A549 (cell line): Measurements from ENCODE around the gene C1orf35. TPM values are rescaled to one million over a fixed set of nuclear protein-coding genes. Genes with fewer than 3 reads are reported as not detected.
A peak's percentile ranks its signal among the peaks of the same experiment; 100 is the strongest.

Experiments
- ATAC-seq, 2 experiments: fragments of 200-7000 bp in 1 of 2; fragments of >200 bp in 1 of 2; cut with Nextera tagmentation in 1 of 2; cut with Tn5 transposase in 1 of 2; 3 replicates each; pipeline versions ENCODE4 v1.8.0 to v1.9.1; 2018 to 2020; ENCODE audit warnings: mild to moderate bottlenecking in 1 of 2, moderate library complexity in 1 of 2
- CTCF ChIA-PET: fragments of 300-600 bp; sonication (Branson Sonifier 250); formaldehyde crosslinking; extraction: SDS; loops from one replicate; lab custom pipeline; 2021; ENCODE audit warnings: antibody characterized with exemption, inconsistent platforms; lab: Yijun Ruan, JAX
- POLR2A ChIA-PET: fragments of 350-600 bp; formaldehyde crosslinking; extraction: SDS; loops from one replicate; lab custom pipeline; 2021; ENCODE audit warnings: antibody characterized with exemption, inconsistent platforms; lab: Yijun Ruan, JAX
- DNase-seq, 2 experiments: peaks; one replicate each; pipeline versions ENCODE4 v3.0.0 to v3.0.0-alpha.2; 2011 to 2016; ENCODE audit warnings: low read depth in 1 of 2, low spot score in 1 of 2
- FAIRE-seq: peaks from 2 replicates; lab custom pipeline; 2011; peaks lifted over from hg19 to GRCh38; lab: Jason Lieb, UNC
- H3K27ac ChIP-seq, 2 experiments: fragments of >200 bp; sonication (Bioruptor Twin); formaldehyde crosslinking; 3 replicates each; pipeline ENCODE4 v1.5.1; 2016 to 2017
- H3K4me1 ChIP-seq: fragments of >200 bp; sonication (Bioruptor Twin); formaldehyde crosslinking; 3 replicates; pipeline ENCODE4 v1.6.1; 2016
- H3K4me2 ChIP-seq: fragments of >200 bp; sonication (Bioruptor Twin); formaldehyde crosslinking; 3 replicates; pipeline ENCODE4 v1.6.1; 2016
- H3K4me3 ChIP-seq: fragments of >200 bp; sonication (Bioruptor Twin); formaldehyde crosslinking; 3 replicates; pipeline ENCODE4 v1.5.1; 2016
- H3K9me3 ChIP-seq: fragments of >200 bp; sonication (Bioruptor Twin); formaldehyde crosslinking; 3 replicates; pipeline ENCODE4 v1.6.1; 2016
- BCL3 ChIP-seq: fragments of >200 bp; sonication (Bioruptor Twin); formaldehyde crosslinking; IDR thresholded peaks from 3 replicates; pipeline ENCODE4 v1.6.1; 2016
- BHLHE40 ChIP-seq: IDR thresholded peaks from 2 replicates; pipeline ENCODE4 v1.6.1; 2012; ENCODE audit warnings: low read depth, low read length, inconsistent platforms
- CBX2 ChIP-seq: fragments of 200-600 bp; sonication (generic); IDR thresholded peaks from 2 replicates; pipeline ENCODE4 v1.6.1; 2016; ENCODE audit warnings: low read depth, mild to moderate bottlenecking, borderline replicate concordance
- CEBPB ChIP-seq, 2 experiments: fragments of >200 bp in 1 of 2; sonication (Bioruptor Twin) in 1 of 2; formaldehyde crosslinking in 1 of 2; IDR thresholded peaks; 2 replicates each; pipeline ENCODE4 v1.6.1; 2012 to 2016
- CHD2 ChIP-seq: fragments of 150-350 bp; IDR thresholded peaks from 2 replicates; pipeline ENCODE4 v1.6.1; 2014; ENCODE audit warnings: low read length; ENCODE audit not compliant: partially characterized antibody
- E2F6 ChIP-seq: IDR thresholded peaks from 2 replicates; pipeline ENCODE4 v1.6.1; 2012; ENCODE audit warnings: low read depth, borderline replicate concordance
- EHMT2 ChIP-seq: fragments of 200-600 bp; sonication (generic); IDR thresholded peaks from 2 replicates; pipeline ENCODE4 v1.6.1; 2016; ENCODE audit warnings: antibody characterized with exemption, low read depth, mild to moderate bottlenecking, moderate library complexity
- ESRRA ChIP-seq: fragments of 150-350 bp; IDR thresholded peaks from 2 replicates; pipeline ENCODE4 v1.6.1; 2014; ENCODE audit warnings: mild to moderate bottlenecking, low read length, borderline replicate concordance
- FOSL2 ChIP-seq, 2 experiments: fragments of 450-650 bp in 1 of 2; fragments of >200 bp in 1 of 2; sonication (Bioruptor Twin) in 1 of 2; formaldehyde crosslinking; IDR thresholded peaks; 2 replicates each; pipeline versions ENCODE4 v1.5.0 to v1.6.1; 2016 to 2020; ENCODE audit warnings: mild to moderate bottlenecking in 1 of 2, moderate library complexity in 1 of 2
- FOXS1 ChIP-seq: fragments of 250-450 bp; sonication (Bioruptor Pico); IDR thresholded peaks from 2 replicates; pipeline ENCODE4 v1.5.0; 2020; ENCODE audit warnings: mild to moderate bottlenecking, moderate library complexity
- HDAC2 ChIP-seq: fragments of 200-600 bp; sonication (generic); IDR thresholded peaks from 2 replicates; pipeline ENCODE4 v1.6.1; 2016
- HES2 ChIP-seq: fragments of >200 bp; sonication (Bioruptor Twin); formaldehyde crosslinking; IDR thresholded peaks from 2 replicates; pipeline ENCODE4 v1.6.1; 2016
- HEYL ChIP-seq: fragments of 250-450 bp; sonication (Bioruptor Pico); IDR thresholded peaks from 2 replicates; pipeline ENCODE4 v1.8.0; 2021; ENCODE audit warnings: mild to moderate bottlenecking, moderate library complexity
- JUNB ChIP-seq: fragments of >200 bp; sonication (Bioruptor Twin); formaldehyde crosslinking; IDR thresholded peaks from 2 replicates; pipeline ENCODE4 v1.6.1; 2016
- KDM1A ChIP-seq: fragments of 200-600 bp; sonication (generic); IDR thresholded peaks from 2 replicates; pipeline ENCODE4 v1.6.1; 2016; ENCODE audit warnings: low read depth, mild to moderate bottlenecking
- KDM5A ChIP-seq: fragments of 200-600 bp; sonication (generic); IDR thresholded peaks from 2 replicates; pipeline ENCODE4 v1.6.1; 2016; ENCODE audit warnings: antibody characterized with exemption, mild to moderate bottlenecking
- MAFK ChIP-seq: fragments of 450-650 bp; IDR thresholded peaks from 2 replicates; pipeline ENCODE4 v1.6.1; 2014; ENCODE audit not compliant: partially characterized antibody
- MAZ ChIP-seq: fragments of 150-350 bp; IDR thresholded peaks from 2 replicates; pipeline ENCODE4 v1.6.1; 2014; ENCODE audit warnings: antibody characterized with exemption, low read depth, low read length, borderline replicate concordance
- NFE2L2 ChIP-seq: fragments of 150-350 bp; conservative IDR thresholded peaks from 2 replicates; pipeline ENCODE4 v1.6.1; 2014; ENCODE audit warnings: low read length
- PBX3 ChIP-seq: IDR thresholded peaks from 2 replicates; pipeline ENCODE4 v1.6.1; 2012
- RCOR1 ChIP-seq: fragments of 150-350 bp; IDR thresholded peaks from 2 replicates; pipeline ENCODE4 v1.6.1; 2014; ENCODE audit warnings: antibody characterized with exemption, low read length, low read depth
- RFX5 ChIP-seq: fragments of 450-650 bp; IDR thresholded peaks from 2 replicates; pipeline ENCODE4 v1.7.1; 2014; ENCODE audit warnings: antibody characterized with exemption, mild to moderate bottlenecking, moderate library complexity
- SREBF2 ChIP-seq: fragments of 450-650 bp; IDR thresholded peaks from 2 replicates; pipeline ENCODE4 v1.6.1; 2014; ENCODE audit warnings: mild to moderate bottlenecking, moderate library complexity
- TP53 ChIP-seq: fragments of 250-450 bp; sonication (Bioruptor Pico); IDR thresholded peaks from 2 replicates; pipeline ENCODE4 v1.5.0; 2021; ENCODE audit warnings: mild to moderate bottlenecking, moderate library complexity
- ZFP36 ChIP-seq: fragments of 450-650 bp; IDR thresholded peaks from 2 replicates; pipeline ENCODE4 v1.6.1; 2014; ENCODE audit warnings: borderline replicate concordance; ENCODE audit not compliant: partially characterized antibody
- ZNF302 ChIP-seq: fragments of 250-450 bp; sonication (Bioruptor Pico); IDR thresholded peaks from 2 replicates; pipeline ENCODE4 v1.9.0; 2021; ENCODE audit warnings: inconsistent platforms, mild to moderate bottlenecking, moderate library complexity
- ZSCAN20 ChIP-seq: fragments of 250-450 bp; sonication (Bioruptor Pico); IDR thresholded peaks from 2 replicates; pipeline ENCODE4 v1.8.0; 2022; ENCODE audit warnings: mild to moderate bottlenecking, moderate library complexity
- WGBS: methylation state at CpG from one replicate; pipeline ENCODE4 v1.1.6; 2017; ENCODE audit errors: missing lambda C conversion rate; 5-methylcytosine and 5-hydroxymethylcytosine counted together
- polyA plus RNA-seq, 4 experiments: library from polyadenylated mRNA; depleted of rRNA in 3 of 4; stranded (reverse); fragments of >200 nt; fragmentation: RNase III in 1 of 4; extraction: RNeasy Plus Mini Kit Qiagen cat#74134 plus additional on column Dnase treatment in 1 of 4; gene quantifications; 2 replicates in 3 of 4; 3 replicates in 1 of 4; pipeline ENCODE4 v1.2.3, GENCODE V29; 2011 to 2017
- TF ChIP-seq, protein P1 (sequence below): IDR thresholded peaks from 2 replicates; pipeline ENCODE4 v1.6.1; 2012

The C1orf35 gene
- polyA plus RNA-seq, 2 of the 4 experiments (the other 2 are of a cell fraction), result 9.8 to 28.9 TPM

DNA sequence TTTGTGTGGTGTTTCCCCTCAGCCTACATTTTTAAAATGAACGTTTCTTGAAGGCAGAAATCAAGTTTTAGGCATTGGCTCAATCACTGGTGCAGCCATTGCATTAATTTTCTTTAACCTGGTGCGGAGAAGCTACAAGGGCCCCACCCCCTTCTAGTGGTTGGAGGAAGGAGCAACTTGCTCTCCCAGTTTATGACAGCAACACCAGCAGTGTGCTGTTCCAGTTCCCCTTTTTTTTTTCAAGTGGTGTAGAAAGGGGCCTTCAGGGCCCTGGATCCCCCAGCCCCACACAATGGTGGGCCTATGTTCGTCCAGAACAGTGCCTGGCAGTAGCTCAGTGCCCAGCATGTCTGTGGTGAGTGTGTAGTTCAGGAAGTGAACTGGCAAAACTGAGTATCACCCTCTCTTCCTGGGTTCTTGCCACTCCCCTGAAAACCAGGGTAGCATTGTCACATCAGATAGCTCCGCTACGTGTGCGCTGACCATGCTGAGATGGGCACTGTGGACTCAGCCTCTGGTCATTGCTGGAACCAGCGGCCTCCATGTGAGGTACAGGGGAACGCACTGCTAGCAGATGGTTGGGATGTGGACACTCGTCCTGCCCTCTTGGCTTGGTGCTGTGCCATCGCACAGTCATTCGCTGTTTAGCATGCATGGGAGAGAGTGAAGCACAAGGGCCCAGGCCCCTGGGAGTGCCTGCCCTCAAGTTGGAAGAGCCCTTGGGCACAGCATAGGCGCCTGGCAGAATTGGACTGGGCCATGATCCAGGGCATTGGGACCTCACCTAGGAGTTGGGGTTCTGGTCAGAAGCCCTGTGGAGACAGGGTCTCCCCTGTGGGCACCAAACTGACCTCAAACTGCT, 13.4 kb downstream of the C1orf35 start:
- WGBS, result 90% methylated on average over 12 of the region's 12 CpGs
- Histone ChIP-seq H3K4me2 (no peak overlapping the region), H3K4me1 (peaks cover 58% of the 10 kb centered on the region)

DNA sequence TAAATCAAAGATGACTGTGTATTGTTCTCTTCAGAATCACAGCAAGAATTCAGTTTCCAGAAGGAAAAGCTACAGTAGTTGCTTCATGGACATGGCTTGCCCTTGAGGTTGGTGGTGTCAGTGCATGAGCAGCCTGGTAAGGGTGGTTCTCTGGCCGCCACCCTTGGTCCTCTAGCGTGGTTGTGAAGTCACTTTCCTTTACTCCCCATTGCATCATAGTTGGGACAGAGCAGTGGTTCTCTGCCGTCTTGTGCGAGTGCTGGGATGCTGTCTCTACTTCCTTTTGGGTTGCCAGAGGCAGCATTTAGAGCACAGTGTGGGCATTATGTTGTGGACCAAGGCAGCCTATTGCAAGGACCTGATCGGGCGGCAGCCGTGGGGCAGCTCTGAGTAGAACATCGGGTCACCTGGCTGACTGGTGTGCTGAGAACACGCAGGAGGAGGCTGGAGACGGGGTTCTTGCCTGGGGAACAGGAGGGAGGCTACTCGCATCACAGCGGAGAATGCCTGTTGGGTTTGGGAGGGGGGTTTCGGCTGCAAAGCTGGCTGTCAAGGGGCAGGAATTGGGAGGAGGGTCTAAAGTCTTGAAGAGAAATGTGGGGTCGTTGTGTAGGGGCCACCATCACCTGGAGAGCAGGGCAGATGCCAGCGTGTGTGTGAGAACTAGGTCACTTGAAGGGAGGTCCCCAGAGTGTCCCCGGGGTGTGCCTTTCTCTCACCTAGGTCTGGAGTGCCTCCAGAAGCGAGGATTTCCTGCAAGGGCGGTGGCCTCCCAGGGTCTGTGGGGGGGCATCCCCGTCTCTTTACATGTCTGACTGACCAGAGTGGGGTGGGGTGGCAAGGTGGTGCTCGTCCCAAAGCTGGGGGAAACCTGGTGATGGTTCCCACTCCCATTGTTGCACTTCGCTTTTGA, 14.3 kb downstream of the C1orf35 start:
- TF ChIP-seq ZNF302 (CRISPR knock-in tag) (no peak), RCOR1 (no peak), TP53 (CRISPR knock-in tag) (no peak), E2F6 (no peak), NFE2L2 (no peak), BHLHE40 (no peak), ESRRA (no peak), FOSL2 (IDR thresholded peaks at IDR 0.05) (no peak), FOSL2 (CRISPR knock-in tag; IDR thresholded peaks at IDR 0.05) (no peak), KDM1A (no peak), CEBPB (IDR thresholded peaks at IDR 0.05) (no peak), JUNB (no peak), CHD2 (no peak), HEYL (CRISPR knock-in tag) (no peak), BCL3 (no peak), ZFP36 (no peak), EHMT2 (no peak), MAZ (no peak), PBX3 (no peak), MAFK (no peak)
- TF ChIP-seq, protein P1, sequence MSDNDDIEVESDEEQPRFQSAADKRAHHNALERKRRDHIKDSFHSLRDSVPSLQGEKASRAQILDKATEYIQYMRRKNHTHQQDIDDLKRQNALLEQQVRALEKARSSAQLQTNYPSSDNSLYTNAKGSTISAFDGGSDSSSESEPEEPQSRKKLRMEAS, result no peak
- ATAC-seq (no peak), DNase-seq (no peak), FAIRE-seq (no peak)
- POLR2A ChIA-PET, result no interaction called here
- no peak overlapping the region for H3K4me3 ChIP-seq
- peaks cover 65% of the 10 kb centered on the region for H3K4me1 ChIP-seq
- CTCF ChIA-PET, result interaction anchor here (0.9 to 1.1 kb wide), 2 partner anchors 89 to 91 kb away, joined by 3 read pairs; no protein-coding TSS in a partner anchor
- H3K27ac ChIP-seq, result peak overlapping the region in 1 of 2 experiments; percentile 45; a peak in 2 of 6 replicates
- peak overlapping the region; percentile 5; the same call in 2 of the 3 replicates for H3K4me2 ChIP-seq
- peaks cover 12% of the 10 kb centered on the region for H3K9me3 ChIP-seq
- WGBS, result 90% methylated on average over 19 of the region's 21 CpGs

More for the DNA sequence above, 13.4 kb downstream of the C1orf35 start:
- POLR2A ChIA-PET, result no interaction called here
- H3K27ac ChIP-seq, result no peak overlapping the region
- TF ChIP-seq CEBPB (IDR thresholded peaks at IDR 0.05), result no peak
- TF ChIP-seq CBX2, result no peak
- no peak for TF ChIP-seq FOXS1 (CRISPR knock-in tag)
- TF ChIP-seq HDAC2, result no peak
- TF ChIP-seq RFX5, result no peak
- TF ChIP-seq SREBF2, result no peak
- TF ChIP-seq ZSCAN20 (CRISPR knock-in tag), result no peak
- no peak for TF ChIP-seq KDM5A
- no peak for TF ChIP-seq HES2
- TF ChIP-seq ZNF302 (CRISPR knock-in tag), result no peak
- TF ChIP-seq, all 56 proteins: peak for 0
- H3K4me3 ChIP-seq, result no peak overlapping the region
- no peak for DNase-seq
- CTCF ChIA-PET, result interaction anchor here (1.1 to 3.1 kb wide), 3 partner anchors 15 to 92 kb away, joined by 3 to 18 read pairs (median 3); no protein-coding TSS in a partner anchor
- ATAC-seq, result no peak
- H3K9me3 ChIP-seq, result peaks cover 21% of the 10 kb centered on the region
- no peak for FAIRE-seq
